Skin epidermis (tissue), 12 donors: ENCODE data around the gene MMGT1.

ENCODE experiments used
- H3K27ac ChIP-seq, 21 experiments: fragments of 200-600 bp; sonication (generic) in 11 of 21; one replicate each; pipeline ENCODE4 v1.5.0; 2020; ENCODE audit warnings: mild to moderate bottlenecking in 3 of 21, inconsistent platforms in 2 of 21, moderate library complexity in 2 of 21
- H3K4me3 ChIP-seq, 7 experiments: fragments of 200-600 bp; sonication (generic) in 2 of 7; one replicate each; pipeline ENCODE4 v1.5.0; 2020; ENCODE audit warnings: inconsistent platforms in 2 of 7, mild to moderate bottlenecking in 2 of 7, moderate library complexity in 1 of 7

MMGT1 gene

DNA sequence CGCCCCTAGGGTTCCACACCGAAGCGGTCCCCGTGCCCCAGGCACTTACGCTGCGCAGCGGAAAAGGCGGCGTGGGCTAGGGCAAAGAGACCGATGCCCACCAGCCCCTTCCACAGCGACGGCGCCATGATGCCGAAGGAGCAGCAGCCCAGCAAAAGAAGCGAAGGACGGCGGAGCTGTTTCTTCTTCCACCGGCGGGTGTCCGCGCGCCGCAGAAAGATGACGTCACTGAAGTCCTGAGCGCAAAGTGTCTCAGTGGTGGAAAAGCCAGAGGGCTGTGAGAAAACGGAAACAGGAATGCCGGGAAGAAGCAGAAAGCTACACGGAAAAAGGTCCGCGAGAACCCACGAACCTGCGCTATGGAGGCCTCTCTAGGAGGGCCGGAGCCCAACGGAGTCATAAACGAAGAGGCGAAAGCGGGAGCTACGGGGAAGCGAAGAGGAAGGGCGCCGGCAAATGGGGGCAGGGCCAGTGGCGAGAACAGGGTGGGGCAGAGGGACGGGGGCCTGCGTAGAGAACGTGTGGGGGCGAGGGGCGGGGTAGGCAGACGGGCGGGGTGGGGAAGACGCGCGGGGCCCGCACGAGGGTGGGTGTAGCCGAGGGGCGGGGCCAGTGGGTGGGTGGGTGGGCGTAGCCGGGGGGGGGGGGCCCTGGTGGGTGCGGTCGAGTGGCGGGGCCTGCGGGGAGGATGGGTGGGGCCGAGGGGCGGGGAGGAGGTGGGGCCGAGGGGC is at the start of gene MMGT1:
TSS of gene MMGT1 (minus strand) at position 441 of the 731 bp plus-strand sequence. CDS start at position 128, 313 bp downstream.
- Histone ChIP-seq H3K27ac (peak within 1 kb of the TSS; percentile 67 to 93 (median 84)), H3K4me3 (peak within 1 kb of the TSS; percentile 60 to 84 (median 68))

GRCh38 chrX:136021903-136022302 is 48.1 kb upstream of the MMGT1 start:
- Histone ChIP-seq H3K27ac (no peak overlapping the region), H3K4me3 (no peak overlapping the region)

- H3K4me3 ChIP-seq, result no peak overlapping the region
- H3K27ac ChIP-seq, result no peak overlapping the region
These were observed 47.4 kb upstream of the MMGT1 start for GRCh38 chrX:136021160-136021559.

- H3K4me3 ChIP-seq, result no peak overlapping the region
- no peak overlapping the region for H3K27ac ChIP-seq
These were observed 45.4 kb upstream of the MMGT1 start for GRCh38 chrX:136019226-136019625.

- H3K27ac ChIP-seq, result no peak overlapping the region
- no peak overlapping the region for H3K4me3 ChIP-seq
These were observed 43.1 kb upstream of the MMGT1 start for GRCh38 chrX:136016881-136017280.

DNA sequence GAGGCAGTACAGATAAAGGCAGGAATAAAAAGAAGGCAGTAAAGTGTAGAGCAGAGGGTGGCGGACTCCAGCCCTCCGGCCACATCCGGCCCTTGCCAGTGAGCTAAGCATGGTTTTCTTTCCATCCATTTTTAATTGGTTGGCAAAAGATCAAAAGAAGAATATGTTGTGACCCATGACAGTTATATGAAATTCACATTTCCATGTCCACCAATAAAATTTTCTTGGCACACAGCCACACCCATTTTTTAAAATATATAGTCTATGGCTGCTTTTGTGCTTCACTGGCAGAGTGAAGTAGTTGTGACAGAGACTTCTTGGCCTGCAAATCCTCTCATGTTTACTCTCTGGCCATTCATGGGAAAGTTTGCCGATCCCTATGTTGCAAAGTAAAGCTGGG is 41.2 kb upstream of the MMGT1 start:
- Histone ChIP-seq H3K27ac (no peak overlapping the region), H3K4me3 (no peak overlapping the region)

GRCh38 chrX:135988245-135988644 is 14.5 kb upstream of the MMGT1 start:
- H3K4me3 ChIP-seq, result no peak overlapping the region
- no peak overlapping the region for H3K27ac ChIP-seq

GRCh38 chrX:135985973-135986310 is 12.2 kb upstream of the MMGT1 start:
- peak overlapping the region; percentile 49 to 78 (median 65) for H3K4me3 ChIP-seq
- peak overlapping the region in 19 of 21 experiments; percentile 32 to 90 (median 76) for H3K27ac ChIP-seq

- H3K27ac ChIP-seq, result peak within 1 kb of the TSS; percentile 31 to 90 (median 74)
- peak within 1 kb of the TSS; percentile 49 to 78 (median 65) for H3K4me3 ChIP-seq
These were observed 11.6 kb upstream of the MMGT1 start, which contains the start of gene SLC9A6 for GRCh38 chrX:135985157-135985972. TSS of gene SLC9A6 (plus strand) at chrX:135985435. CDS start at chrX:135985659, 224 bp downstream.

DNA sequence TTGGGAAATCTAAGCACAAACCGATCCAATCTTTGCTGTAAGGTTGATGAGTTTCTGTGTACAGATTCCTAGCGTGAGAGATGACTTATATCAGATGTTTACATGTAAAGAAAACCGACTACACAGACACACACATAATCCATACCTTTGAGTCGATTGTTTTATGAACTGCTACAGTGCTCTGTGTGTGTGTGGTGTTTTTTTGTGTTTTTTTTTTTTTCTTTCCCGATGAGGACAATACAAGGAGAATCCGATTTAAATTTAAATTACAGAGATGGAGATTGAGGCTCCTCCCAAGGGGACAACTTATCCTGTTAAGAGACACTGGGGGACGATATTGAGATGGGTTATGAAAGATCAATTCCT is 11.0 kb upstream of the MMGT1 start:
- H3K27ac ChIP-seq, result peak overlapping the region in 20 of 21 experiments; percentile 32 to 90 (median 75)
- peak overlapping the region; percentile 49 to 78 (median 65) for H3K4me3 ChIP-seq

DNA sequence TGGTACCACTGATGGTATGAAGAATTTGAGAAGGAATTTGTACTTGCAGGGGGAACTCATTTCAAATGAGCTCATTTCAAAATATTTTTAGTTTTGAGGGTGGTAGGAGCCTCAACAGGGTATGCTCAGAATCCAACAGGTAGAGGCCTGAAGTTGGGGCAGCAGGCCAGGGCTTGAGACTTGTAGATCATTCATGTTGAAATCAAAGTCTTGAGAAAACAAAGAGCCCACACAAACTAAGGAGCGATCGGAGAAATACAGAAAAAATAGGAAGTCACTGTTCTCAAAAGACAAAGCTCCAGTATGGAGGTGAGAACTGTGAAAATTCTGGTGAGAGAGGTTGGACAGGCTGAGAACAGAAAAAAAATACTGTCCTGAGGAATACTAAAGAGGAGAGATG is 10.5 kb upstream of the MMGT1 start:
- peak overlapping the region in 17 of 21 experiments; percentile 9 to 90 (median 72) for H3K27ac ChIP-seq
- peak overlapping the region in 4 of 7 experiments; percentile 61 to 75 (median 64) for H3K4me3 ChIP-seq

GRCh38 chrX:135982860-135983259 is 9.1 kb upstream of the MMGT1 start:
- H3K27ac ChIP-seq, result peak overlapping the region in 2 of 21 experiments; percentile 39 to 90
- no peak overlapping the region for H3K4me3 ChIP-seq

GRCh38 chrX:135981668-135982067 is 7.9 kb upstream of the MMGT1 start:
- no peak overlapping the region for H3K27ac ChIP-seq
- H3K4me3 ChIP-seq, result no peak overlapping the region

GRCh38 chrX:135981010-135981409 is 7.2 kb upstream of the MMGT1 start:
- no peak overlapping the region for H3K4me3 ChIP-seq
- no peak overlapping the region for H3K27ac ChIP-seq

DNA sequence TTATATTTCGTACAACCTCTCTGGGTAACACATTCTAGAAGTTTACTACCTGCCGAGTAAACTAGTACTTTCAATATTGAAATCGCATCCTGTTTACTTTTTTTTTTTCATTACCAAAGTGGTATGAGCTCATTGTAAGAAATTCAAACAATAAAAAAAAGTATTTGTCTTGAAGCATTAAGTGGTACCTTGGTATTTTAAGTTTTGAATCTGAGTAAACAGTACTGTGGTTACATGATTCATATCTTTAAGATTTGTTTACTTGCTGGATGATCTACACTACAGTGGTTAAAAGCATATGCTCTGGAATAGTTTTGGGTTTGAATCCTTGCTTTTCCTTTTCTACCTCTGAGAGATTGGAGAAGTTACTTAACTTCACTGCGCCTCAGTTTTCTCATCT is 3.8 kb upstream of the MMGT1 start:
- no peak overlapping the region for H3K4me3 ChIP-seq
- no peak overlapping the region for H3K27ac ChIP-seq

- H3K4me3 ChIP-seq, result no peak overlapping the region
- H3K27ac ChIP-seq, result no peak overlapping the region
These were observed 1.6 kb upstream of the MMGT1 start for GRCh38 chrX:135975421-135975820.

DNA sequence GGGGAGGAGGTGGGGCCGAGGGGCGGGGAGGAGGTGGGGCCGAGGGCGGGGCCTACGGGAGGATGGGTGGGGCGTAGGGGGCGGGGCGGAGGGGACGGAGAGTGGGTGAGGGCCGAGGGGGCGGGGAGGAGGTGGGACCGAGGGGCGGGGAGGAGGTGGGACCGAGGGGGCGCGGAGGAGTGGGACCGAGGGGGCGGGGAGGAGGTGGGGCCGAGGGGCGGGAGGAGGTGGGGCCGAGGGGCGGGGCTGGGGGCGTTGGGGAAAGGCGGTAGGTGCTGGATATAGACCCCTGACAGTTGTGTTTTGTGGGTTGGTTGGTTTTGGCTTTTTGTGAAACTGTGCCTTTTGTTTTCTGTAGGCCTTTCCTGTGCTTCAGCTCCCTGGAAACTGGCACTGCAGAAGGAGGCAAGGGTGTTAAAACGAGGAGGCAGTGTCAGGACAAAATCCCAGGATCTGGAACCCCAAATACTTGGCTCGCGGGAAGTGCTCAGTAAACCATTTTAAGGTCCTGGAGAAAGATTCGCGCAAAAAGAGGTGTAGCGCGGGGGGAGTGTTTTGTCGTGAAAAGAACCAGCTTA is 580 bp upstream of the MMGT1 start:
- Histone ChIP-seq H3K4me3 (peak overlapping the region; percentile 14 to 33 (median 21)), H3K27ac (peak overlapping the region in 3 of 21 experiments; percentile 12 to 61 (median 41))

GRCh38 chrX:135973025-135973547 is 702 bp downstream of the MMGT1 start:
- Histone ChIP-seq H3K27ac (peak overlapping the region; percentile 67 to 93 (median 84)), H3K4me3 (peak overlapping the region; percentile 60 to 84 (median 68))

DNA sequence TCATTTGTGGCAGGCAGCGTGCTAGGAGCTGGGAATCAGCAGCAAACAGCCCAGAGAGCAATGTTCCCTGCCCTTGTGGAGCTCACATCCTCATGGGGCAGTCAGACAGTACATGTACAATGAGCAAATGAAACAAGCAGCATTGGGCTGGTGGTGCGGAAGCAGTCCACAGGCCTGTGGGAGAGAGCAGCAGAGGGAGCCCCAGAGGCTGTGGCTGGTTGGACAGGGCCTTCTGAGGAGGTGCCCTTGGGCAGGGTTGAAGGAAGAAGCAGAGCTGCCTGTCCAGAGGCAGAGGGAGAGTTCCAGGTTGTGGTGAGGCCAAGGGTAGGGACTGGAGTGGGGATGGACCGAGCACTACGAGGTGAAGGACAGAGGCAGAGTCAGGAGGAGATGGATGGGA is 22.5 kb downstream of the MMGT1 start:
- H3K4me3 ChIP-seq, result no peak overlapping the region
- H3K27ac ChIP-seq, result no peak overlapping the region

GRCh38 chrX:135944486-135944885 is 29.3 kb downstream of the MMGT1 start:
- Histone ChIP-seq H3K27ac (no peak overlapping the region), H3K4me3 (no peak overlapping the region)
